OCI-LY1 (cell line): Measurements from ENCODE around the gene SLC36A4.
"Not testable (repeated sequence)": the region's sequence is repeated elsewhere in the genome, so short reads cannot be mapped to it uniquely, and the experiment has no call there.

Source experiments
- H2AFZ ChIP-seq: fragments of 200-600 bp; sonication (generic), shearing (Covaris generic); 2 replicates; pipeline ENCODE4 v1.6.0; 2014; ENCODE audit warnings: antibody characterized with exemption, mild to moderate bottlenecking, low read length
- H3F3A ChIP-seq: fragments of 200-600 bp; sonication (generic), shearing (Covaris generic); 2 replicates; pipeline ENCODE4 v1.6.0; 2014; ENCODE audit warnings: mild to moderate bottlenecking, antibody characterized with exemption, low read length, moderate library complexity; ENCODE audit not compliant: insufficient read depth
- H3K27ac ChIP-seq: fragments of 200-600 bp; sonication (generic); 2 replicates; pipeline ENCODE4 v1.5.1; 2014; ENCODE audit warnings: low read length, mixed run types, mild to moderate bottlenecking, low read depth; ENCODE audit not compliant: poor library complexity, severe bottlenecking
- H3K27me3 ChIP-seq: fragments of 200-600 bp; sonication (generic); 2 replicates; pipeline ENCODE4 v1.6.0; 2014; ENCODE audit warnings: antibody characterized with exemption, mild to moderate bottlenecking, low read length, moderate library complexity; ENCODE audit not compliant: insufficient read depth
- H3K36me3 ChIP-seq: fragments of 200-600 bp; sonication (generic); 2 replicates; pipeline ENCODE4 v1.6.1; 2014; ENCODE audit warnings: mild to moderate bottlenecking, antibody characterized with exemption, low read length, moderate library complexity, mixed read lengths; ENCODE audit not compliant: insufficient read depth
- H3K4me1 ChIP-seq: fragments of 200-600 bp; sonication (generic); 2 replicates; pipeline ENCODE4 v1.5.1; 2014; ENCODE audit warnings: mild to moderate bottlenecking, low read length, moderate library complexity; ENCODE audit not compliant: insufficient read depth, severe bottlenecking
- H3K4me2 ChIP-seq: fragments of 200-600 bp; sonication (generic), shearing (Covaris generic); 2 replicates; pipeline ENCODE4 v1.6.1; 2014; ENCODE audit warnings: low read length
- H3K4me3 ChIP-seq: fragments of 200-600 bp; sonication (generic); 2 replicates; pipeline ENCODE4 v1.5.1; 2014; ENCODE audit warnings: low read length, low read depth, mild to moderate bottlenecking, mixed read lengths; ENCODE audit not compliant: poor library complexity, severe bottlenecking
- H3K79me2 ChIP-seq: fragments of 200-600 bp; shearing (Covaris generic); 2 replicates; pipeline ENCODE4 v1.6.1; 2016; ENCODE audit warnings: mixed run types, low read length, mixed read lengths; ENCODE audit not compliant: insufficient read depth
- H3K9ac ChIP-seq: fragments of 200-600 bp; sonication (generic), shearing (Covaris generic); 2 replicates; pipeline ENCODE4 v1.6.1; 2014; ENCODE audit warnings: mild to moderate bottlenecking, low read length, mixed read lengths
- H3K9me2 ChIP-seq: fragments of 200-600 bp; sonication (generic), shearing (Covaris generic); 2 replicates; pipeline ENCODE4 v1.6.1; 2014; ENCODE audit warnings: low read depth, mild to moderate bottlenecking, low read length, mixed read lengths
- H3K9me3 ChIP-seq: fragments of 200-600 bp; shearing (Covaris generic); 2 replicates; pipeline ENCODE4 v1.6.1; 2014; ENCODE audit warnings: low read length, mixed read lengths
- H4K20me1 ChIP-seq: fragments of 200-600 bp; sonication (generic), shearing (Covaris generic); 2 replicates; pipeline ENCODE4 v1.6.0; 2016; ENCODE audit warnings: mild to moderate bottlenecking, low read length; ENCODE audit not compliant: insufficient read depth
- CTCF ChIP-seq: fragments of 200-600 bp; sonication (generic), shearing (Covaris generic); IDR thresholded peaks from 2 replicates; pipeline ENCODE4 v1.5.1; 2017; ENCODE audit warnings: mild to moderate bottlenecking, antibody characterized with exemption, low read length, moderate library complexity, mixed read lengths
- EZH2 ChIP-seq: fragments of 200-600 bp; sonication (generic), shearing (Covaris generic); IDR thresholded peaks from 2 replicates; pipeline ENCODE4 v1.8.0; 2017; ENCODE audit warnings: borderline replicate concordance, mixed run types, mild to moderate bottlenecking, antibody characterized with exemption, low read length, moderate library complexity, mixed read lengths

The SLC36A4 gene

GRCh38 chr11:93187290-93187689 is 10.5 kb downstream of the SLC36A4 start:
- TF ChIP-seq CTCF, result no peak
- TF ChIP-seq EZH2, result no peak
- Histone ChIP-seq H3K79me2 (no peaks in the 10 kb centered on the region), H3K4me1 (no peaks in the 10 kb centered on the region), H3K4me3 (no peak overlapping the region), H3K9me2 (no peaks in the 10 kb centered on the region), H2AFZ (no peak overlapping the region), H3K36me3 (peaks cover 23% of the 10 kb centered on the region), H3K9ac (no peak overlapping the region), H3K27me3 (no peaks in the 10 kb centered on the region), H4K20me1 (no peaks in the 10 kb centered on the region), H3F3A (no peaks in the 10 kb centered on the region), H3K27ac (no peak overlapping the region), H3K4me2 (no peak overlapping the region), H3K9me3 (no peaks in the 10 kb centered on the region)

- peaks cover 45% of the 10 kb centered on the region for H3K36me3 ChIP-seq
- not testable (repeated sequence) for H3F3A ChIP-seq, H3K9me3 ChIP-seq
Measured at GRCh38 chr11:93177891-93178290, 19.9 kb downstream of the SLC36A4 start.

GRCh38 chr11:93169950-93170561 is 27.7 kb downstream of the SLC36A4 start:
- Histone ChIP-seq H4K20me1 (no peaks in the 10 kb centered on the region), H3F3A (no peaks in the 10 kb centered on the region; the same call in 1 of the 2 replicates), H3K27me3 (no peaks in the 10 kb centered on the region), H3K4me3 (no peak overlapping the region), H3K9me3 (no peaks in the 10 kb centered on the region), H2AFZ (no peak overlapping the region), H3K79me2 (no peaks in the 10 kb centered on the region), H3K27ac (no peak overlapping the region), H3K4me2 (no peak overlapping the region), H3K9ac (no peak overlapping the region), H3K4me1 (no peaks in the 10 kb centered on the region), H3K36me3 (peaks cover 4% of the 10 kb centered on the region; the same call in 1 of the 2 replicates), H3K9me2 (no peaks in the 10 kb centered on the region)
- no peak for TF ChIP-seq CTCF
- no peak for TF ChIP-seq EZH2

More at GRCh38 chr11:93177891-93178290, 19.9 kb downstream of the SLC36A4 start:
- not testable (repeated sequence) for H3K4me3 ChIP-seq, H3K4me1 ChIP-seq, H2AFZ ChIP-seq, H4K20me1 ChIP-seq, H3K27me3 ChIP-seq, H3K27ac ChIP-seq, H3K9ac ChIP-seq, H3K9me2 ChIP-seq, H3K79me2 ChIP-seq, H3K4me2 ChIP-seq

GRCh38 chr11:93169143-93169542 is 28.6 kb downstream of the SLC36A4 start:
- H3K27me3 ChIP-seq, result no peaks in the 10 kb centered on the region
- H3K9ac ChIP-seq, result no peak overlapping the region
- no peak overlapping the region for H3K27ac ChIP-seq
- H3K4me2 ChIP-seq, result no peak overlapping the region
- TF ChIP-seq EZH2, result no peak
- TF ChIP-seq CTCF, result no peak
- no peaks in the 10 kb centered on the region for H4K20me1 ChIP-seq
- no peak overlapping the region for H2AFZ ChIP-seq
- H3K79me2 ChIP-seq, result no peaks in the 10 kb centered on the region
- no peak overlapping the region for H3K4me3 ChIP-seq
- H3K4me1 ChIP-seq, result no peaks in the 10 kb centered on the region
- peaks cover 10% of the 10 kb centered on the region; the same call in 1 of the 2 replicates for H3K36me3 ChIP-seq
- H3K9me2 ChIP-seq, result no peaks in the 10 kb centered on the region
- no peaks in the 10 kb centered on the region for H3K9me3 ChIP-seq
- no peaks in the 10 kb centered on the region; the same call in 1 of the 2 replicates for H3F3A ChIP-seq
